GM13976 (cell line): ENCODE measurements around the gene CD300A.
"Not testable (repeated sequence)": the region's sequence is repeated elsewhere in the genome, so short reads cannot be mapped to it uniquely, and the experiment has no call there.

Experiments used
- DNase-seq: peaks from one replicate; pipeline ENCODE4 v3.0.0; 2012; ENCODE audit warnings: low spot score
- CTCF ChIP-seq: IDR thresholded peaks from 2 replicates; pipeline ENCODE4 v1.5.1; 2012; ENCODE audit warnings: borderline replicate concordance, mild to moderate bottlenecking; ENCODE audit not compliant: insufficient read depth; ENCODE audit errors: extremely low read depth, missing control alignments, control extremely low read depth
- in situ Hi-C: fragments of 300-500 bp; cut with MboI; formaldehyde crosslinking; loops from one replicate; pipeline ENCODE4 v1.12.0; 2022; ENCODE audit warnings: low sequenced_read_pairs, mixed read lengths, inconsistent platforms; ENCODE audit not compliant: unreplicated experiment

Gene CD300A

GRCh38 chr17:74516561-74517328, 50.3 kb downstream of the CD300A start:
- TF ChIP-seq CTCF, result no peak
- DNase-seq, result no peak
- in situ Hi-C loops, result no loop called here

- in situ Hi-C loops, DNase-seq: not testable (repeated sequence)
These were observed 52.1 kb downstream of the CD300A start for GRCh38 chr17:74518413-74518981.

- DNase-seq, result no peak
- in situ Hi-C loops, result no loop called here
- peak; percentile 5 for TF ChIP-seq CTCF
These were observed 53.6 kb downstream of the CD300A start for GRCh38 chr17:74520016-74520434.

- TF ChIP-seq CTCF, result no peak
- DNase-seq, result no peak
These were observed 54.5 kb downstream of the CD300A start for GRCh38 chr17:74520790-74521480.

GRCh38 chr17:74521701-74522201, 55.3 kb downstream of the CD300A start:
- TF ChIP-seq CTCF, result no peak
- in situ Hi-C loops, result no loop called here
- DNase-seq, result peak; percentile 68

More at GRCh38 chr17:74520790-74521480, 54.5 kb downstream of the CD300A start:
- in situ Hi-C loops, result no loop called here

GRCh38 chr17:74522381-74523105, 56.1 kb downstream of the CD300A start:
- no peak for TF ChIP-seq CTCF
- in situ Hi-C loops, result no loop called here
- no peak for DNase-seq
